OCI-LY3 (cell line): ENCODE data around the gene ASB5.

Experiments used
- H2AFZ ChIP-seq: fragments of 200-600, 300-600 bp; shearing (Covaris generic); 2 replicates; pipeline ENCODE4 v1.6.0; 2014; ENCODE audit warnings: antibody characterized with exemption, low read depth, low read length
- H3K27ac ChIP-seq: fragments of 200-600, 300-600 bp; sonication (generic); 2 replicates; pipeline ENCODE4 v1.5.1; 2014; ENCODE audit warnings: mild to moderate bottlenecking, low read length, moderate library complexity, mixed read lengths
- H3K27me3 ChIP-seq: fragments of 200-600, 300-600 bp; sonication (generic); 2 replicates; pipeline ENCODE4 v1.6.1; 2014; ENCODE audit warnings: low read depth, low read length, mixed read lengths
- H3K36me3 ChIP-seq: fragments of 200-600, 300-600 bp; sonication (generic); replicated peaks from 2 replicates; pipeline ENCODE3; 2014; ENCODE audit warnings: low read depth, low read length, mixed read lengths
- H3K4me1 ChIP-seq: fragments of 300-600, 200-600 bp; sonication (generic); 2 replicates; pipeline ENCODE4 v1.6.1; 2014; ENCODE audit warnings: low read length, mixed read lengths
- H3K4me2 ChIP-seq: fragments of 200-600, 300-600 bp; sonication (generic); 2 replicates; pipeline ENCODE4 v1.6.1; 2014; ENCODE audit warnings: low read length, mixed read lengths
- H3K4me3 ChIP-seq: fragments of 300-600, 200-600 bp; sonication (generic); 2 replicates; pipeline ENCODE4 v1.5.1; 2014; ENCODE audit warnings: antibody characterized with exemption, mild to moderate bottlenecking, low read length, moderate library complexity
- H3K79me2 ChIP-seq: fragments of 300-600, 200-600 bp; shearing (Covaris generic); 2 replicates; pipeline ENCODE4 v1.6.1; 2014; ENCODE audit warnings: mild to moderate bottlenecking, low read length, mixed read lengths
- H3K9ac ChIP-seq: fragments of 300-600, 200-600 bp; shearing (Covaris generic); 2 replicates; pipeline ENCODE4 v1.6.0; 2014; ENCODE audit warnings: mild to moderate bottlenecking, low read length, moderate library complexity
- H3K9me3 ChIP-seq: fragments of 200-600, 300-600 bp; shearing (Covaris generic); 2 replicates; pipeline ENCODE4 v1.6.1; 2014; ENCODE audit warnings: low read length, mixed read lengths; ENCODE audit not compliant: insufficient read depth
- H4K20me1 ChIP-seq: fragments of 200-600, 300-600 bp; sonication (generic); 2 replicates; pipeline ENCODE4 v1.6.1; 2016; ENCODE audit warnings: low read length, mixed read lengths; ENCODE audit not compliant: insufficient read depth
- CTCF ChIP-seq: fragments of 200-600, 300-600 bp; sonication (generic); IDR thresholded peaks from 2 replicates; pipeline ENCODE4 v1.5.1; 2014; ENCODE audit warnings: antibody characterized with exemption, low read length, low read depth
- EZH2phosphoT487 ChIP-seq: fragments of 200-600 bp; shearing (Covaris generic); IDR thresholded peaks from 2 replicates; pipeline ENCODE4 v1.6.1; 2018; ENCODE audit warnings: antibody characterized with exemption, mixed run types, low read depth

ASB5 gene

GRCh38 chr4:176308441-176308840 is 39.4 kb upstream of the ASB5 start:
- no peaks in the 10 kb centered on the region for H3K27me3 ChIP-seq
- H3K4me2 ChIP-seq: peak overlapping the region; percentile 67
- peak overlapping the region; percentile 42 for H3K9ac ChIP-seq
- no peaks in the 10 kb centered on the region for H3K36me3 ChIP-seq
- H4K20me1 ChIP-seq: no peaks in the 10 kb centered on the region
- peak overlapping the region; percentile 43 for H3K4me3 ChIP-seq
- H3K27ac ChIP-seq: peak overlapping the region; percentile 71
- peaks cover 36% of the 10 kb centered on the region for H3K4me1 ChIP-seq
- TF ChIP-seq EZH2phosphoT487 (no peak), CTCF (no peak)
- no peaks in the 10 kb centered on the region for H3K79me2 ChIP-seq
- H3K9me3 ChIP-seq: no peaks in the 10 kb centered on the region
- 0 out of 2 replicates have a peak overlapping the region, but pooled peaks have one; percentile 8 for H2AFZ ChIP-seq

GRCh38 chr4:176307666-176307930 is 38.6 kb upstream of the ASB5 start:
- Histone ChIP-seq H3K36me3 (no peaks in the 10 kb centered on the region), H3K27me3 (no peaks in the 10 kb centered on the region), H3K27ac (no peak overlapping the region), H3K4me3 (no peak overlapping the region), H3K9me3 (no peaks in the 10 kb centered on the region), H3K4me1 (peaks cover 36% of the 10 kb centered on the region), H3K4me2 (no peak overlapping the region), H2AFZ (no peak overlapping the region), H3K9ac (no peak overlapping the region), H3K79me2 (no peaks in the 10 kb centered on the region), H4K20me1 (no peaks in the 10 kb centered on the region)
- TF ChIP-seq CTCF (no peak), EZH2phosphoT487 (no peak)

- no peak overlapping the region for H3K27ac ChIP-seq
- no peak overlapping the region for H3K4me2 ChIP-seq
- H3K27me3 ChIP-seq: no peaks in the 10 kb centered on the region
- TF ChIP-seq CTCF (no peak), EZH2phosphoT487 (no peak)
- no peaks in the 10 kb centered on the region for H3K9me3 ChIP-seq
- no peak overlapping the region for H3K4me3 ChIP-seq
- no peaks in the 10 kb centered on the region for H3K36me3 ChIP-seq
- H3K9ac ChIP-seq: no peak overlapping the region
- no peaks in the 10 kb centered on the region for H3K79me2 ChIP-seq
- no peaks in the 10 kb centered on the region for H4K20me1 ChIP-seq
- peaks cover 36% of the 10 kb centered on the region for H3K4me1 ChIP-seq
- no peak overlapping the region for H2AFZ ChIP-seq
These were observed 38.0 kb upstream of the ASB5 start for GRCh38 chr4:176306837-176307665.

- no peaks in the 10 kb centered on the region for H4K20me1 ChIP-seq
- no peak overlapping the region for H3K9ac ChIP-seq
- H3K79me2 ChIP-seq: no peaks in the 10 kb centered on the region
- H3K27ac ChIP-seq: no peak overlapping the region
- H3K4me2 ChIP-seq: no peak overlapping the region
- H2AFZ ChIP-seq: no peak overlapping the region
- TF ChIP-seq CTCF: no peak
- TF ChIP-seq EZH2phosphoT487: no peak
- peaks cover 18% of the 10 kb centered on the region for H3K4me1 ChIP-seq
- no peaks in the 10 kb centered on the region for H3K9me3 ChIP-seq
- H3K27me3 ChIP-seq: no peaks in the 10 kb centered on the region
- no peak overlapping the region for H3K4me3 ChIP-seq
- no peaks in the 10 kb centered on the region for H3K36me3 ChIP-seq
These were observed 34.9 kb upstream of the ASB5 start for GRCh38 chr4:176303938-176304337.
